ENCODE results near the gene TMEM203. TPM values are rescaled to one million over a fixed set of nuclear protein-coding genes. Genes with fewer than 3 reads are reported as not detected.

Gene TMEM203
- total and polyA plus RNA-seq, 2 of the 13 experiments (the other 11 are each of a cell fraction or from before 2014, with no cell fraction given) = 23.4 to 36.7 TPM

GRCh38 chr9:137217276-137218211 is 12.1 kb upstream of the TMEM203 start (continued):
- TF ChIP-seq ZNF713 (CRISPR knock-in tag; IDR thresholded peaks at IDR 0.05) = 0 out of 2 replicates have a peak, but pooled peaks have one; percentile 79
- TF ChIP-seq SP1 (IDR thresholded peaks at IDR 0.05) = no peak
- TF ChIP-seq SP1 (CRISPR knock-in tag; IDR thresholded peaks at IDR 0.05) = peak; percentile 87
- TF ChIP-seq HOXA3 (CRISPR knock-in tag; IDR thresholded peaks at IDR 0.05) = peak; percentile 49; the same call in 1 of the 2 replicates
- no peak for TF ChIP-seq TSC22D2 (CRISPR knock-in tag; IDR thresholded peaks at IDR 0.05; ENCODE audit: borderline replicate concordance)
- TF ChIP-seq KDM4B (CRISPR knock-in tag; IDR thresholded peaks at IDR 0.05) = 0 out of 2 replicates have a peak, but pooled peaks have one; percentile 42
- no peak for TF ChIP-seq TOE1 (CRISPR knock-in tag; IDR thresholded peaks at IDR 0.05)
- TF ChIP-seq ZNF275 (CRISPR knock-in tag; IDR thresholded peaks at IDR 0.05; ENCODE audit: borderline replicate concordance) = no peak
- TF ChIP-seq RBM22 (optimal IDR thresholded peaks at IDR 0.05; ENCODE audit: low read length) = no peak
- no peak for TF ChIP-seq ZBTB2 (CRISPR knock-in tag; IDR thresholded peaks at IDR 0.05; ENCODE audit: low read depth)
- TF ChIP-seq ATF7 (IDR thresholded peaks at IDR 0.05) = no peak
- TF ChIP-seq ATF7 (CRISPR knock-in tag; IDR thresholded peaks at IDR 0.05) = 0 out of 2 replicates have a peak, but pooled peaks have one; percentile 43
- TF ChIP-seq ZNF770 (CRISPR knock-in tag; IDR thresholded peaks at IDR 0.05) = 0 out of 2 replicates have a peak, but pooled peaks have one; percentile 16
- TF ChIP-seq IRF2 (CRISPR knock-in tag; IDR thresholded peaks at IDR 0.05) = peak; percentile 35; the same call in 1 of the 2 replicates
- no peak for TF ChIP-seq GTF2F1 (IDR thresholded peaks at IDR 0.05; ENCODE audit: low read length)
- TF ChIP-seq NR2F6 (IDR thresholded peaks at IDR 0.05) = 0 out of 2 replicates have a peak, but pooled peaks have one; percentile 22
- no peak for TF ChIP-seq NR2F6 (CRISPR knock-in tag; IDR thresholded peaks at IDR 0.05)
- no peak for TF ChIP-seq POLR2AphosphoS2 (IDR thresholded peaks at IDR 0.05; ENCODE audit: low read depth, low read length)
- no peak for TF ChIP-seq BRD4 (CRISPR knock-in tag; IDR thresholded peaks at IDR 0.05)
- TF ChIP-seq ZNF430 (CRISPR knock-in tag; IDR thresholded peaks at IDR 0.05) = no peak; the same call in 1 of the 2 replicates
- TF ChIP-seq MATR3 (CRISPR knock-in tag; IDR thresholded peaks at IDR 0.05) = no peak
- no peak; a peak in 2 of 4 replicates for TF ChIP-seq HMGXB4 (CRISPR knock-in tag; IDR thresholded peaks at IDR 0.05; ENCODE audit: borderline replicate concordance in 1 of 2, low read depth in 1 of 2)
- TF ChIP-seq ZNF235 (CRISPR knock-in tag; IDR thresholded peaks at IDR 0.05; ENCODE audit: borderline replicate concordance) = 0 out of 2 replicates have a peak, but pooled peaks have one; percentile 28
- TF ChIP-seq ADNP (CRISPR knock-in tag; IDR thresholded peaks at IDR 0.05) = no peak
- peak; percentile 14; the same call in 1 of the 2 replicates for TF ChIP-seq KDM5B (CRISPR knock-in tag; IDR thresholded peaks at IDR 0.05; ENCODE audit: borderline replicate concordance)
